NB4 (cell line): ENCODE measurements around the gene CPT1B.
A peak's percentile ranks its signal among the peaks of the same experiment; 100 is the strongest.
"Not testable (repeated sequence)": the region's sequence is repeated elsewhere in the genome, so short reads cannot be mapped to it uniquely, and the experiment has no call there.

Experiments
- DNase-seq: peaks from one replicate; pipeline ENCODE4 v3.0.0; 2010; ENCODE audit warnings: low read depth
- H3K4me3 ChIP-seq: one replicate; pipeline ENCODE4 v1.5.1; 2011; ENCODE audit warnings: mild to moderate bottlenecking, low read depth, low read length, moderate library complexity
- CTCF ChIP-seq: IDR thresholded peaks from one replicate; pipeline ENCODE4 v1.5.1; 2012; ENCODE audit warnings: low read depth, low read length
- MAX ChIP-seq: IDR thresholded peaks from 2 replicates; pipeline ENCODE4 v1.6.1; 2011; ENCODE audit warnings: low read depth, low read length
- MYC ChIP-seq: IDR thresholded peaks from 2 replicates; pipeline ENCODE4 v1.6.1; 2011; ENCODE audit warnings: low read depth, low read length
- POLR2A ChIP-seq: IDR thresholded peaks from 2 replicates; pipeline ENCODE4 v1.6.1; 2011; ENCODE audit warnings: mild to moderate bottlenecking; ENCODE audit not compliant: insufficient read length; ENCODE audit errors: extremely low read depth

The CPT1B gene

GRCh38 chr22:50544078-50544745 is 34.0 kb downstream of the CPT1B start:
- H3K4me3 ChIP-seq = no peak overlapping the region
- peak; percentile 91 for DNase-seq
- no peak for TF ChIP-seq MAX
- TF ChIP-seq CTCF = peak; percentile 72

- DNase-seq = peak; percentile 93
- TF ChIP-seq POLR2A (no peak), CTCF (no peak), MYC (no peak; the same call in 1 of the 2 replicates), MAX (peak; percentile 48; the same call in 1 of the 2 replicates)
- no peak overlapping the region for H3K4me3 ChIP-seq
These were observed 35.8 kb downstream of the CPT1B start for GRCh38 chr22:50542416-50542927.

- not testable (repeated sequence) for H3K4me3 ChIP-seq
- DNase-seq = peak; percentile 88
These were observed 36.6 kb downstream of the CPT1B start for GRCh38 chr22:50541667-50542026.

GRCh38 chr22:50540381-50540780 is 37.8 kb downstream of the CPT1B start:
- TF ChIP-seq POLR2A (no peak), MYC (no peak), CTCF (no peak), MAX (no peak)
- no peak overlapping the region for H3K4me3 ChIP-seq
- DNase-seq = no peak

GRCh38 chr22:50537765-50538164 is 40.5 kb downstream of the CPT1B start:
- H3K4me3 ChIP-seq = no peak overlapping the region
- TF ChIP-seq CTCF (no peak), MAX (no peak), POLR2A (no peak), MYC (no peak)
- no peak for DNase-seq

GRCh38 chr22:50536226-50536625 is 42.0 kb downstream of the CPT1B start:
- DNase-seq = no peak
- TF ChIP-seq MYC (no peak), POLR2A (no peak), CTCF (no peak), MAX (no peak)
- H3K4me3 ChIP-seq = no peak overlapping the region
